Activated naive CD4-positive, alpha-beta T cell treated with anti-CD3 and anti-CD28 coated beads, Interleukin-2, amount 10 ng/mL, durations not matched to agents 7 days and 5 days (primary cell): ENCODE data around the gene SSC5D.

ENCODE experiments used
- CTCF ChIA-PET: fragments of 350-600 bp; sonication (Branson Sonifier 250); formaldehyde crosslinking; loops from one replicate; lab custom pipeline; 2021; ENCODE audit warnings: antibody characterized with exemption; lab: Charles Lee
- DNase-seq: peaks from one replicate; pipeline ENCODE4 v3.0.0-alpha.2; 2020
- H3K27ac Mint-ChIP-seq: one replicate; pipeline ENCODE4 v1.8.0; 2021; ENCODE audit warnings: mild to moderate bottlenecking, moderate library complexity, mixed read lengths
- H3K27me3 Mint-ChIP-seq: one replicate; pipeline ENCODE4 v1.8.0; 2021; ENCODE audit warnings: mild to moderate bottlenecking, mixed read lengths
- H3K36me3 Mint-ChIP-seq: one replicate; pipeline ENCODE4 v1.8.0; 2021; ENCODE audit warnings: mixed read lengths
- H3K4me1 Mint-ChIP-seq: one replicate; pipeline ENCODE4 v1.8.0; 2021; ENCODE audit warnings: mixed read lengths
- H3K4me3 Mint-ChIP-seq: one replicate; pipeline ENCODE4 v1.8.0; 2021; ENCODE audit warnings: mild to moderate bottlenecking, moderate library complexity, mixed read lengths
- H3K9me3 Mint-ChIP-seq: one replicate; pipeline ENCODE4 v1.8.0; 2021; ENCODE audit warnings: mixed read lengths

SSC5D gene

GRCh38 chr19:55566823-55567222 lies 78.6 kb downstream of the SSC5D start:
- CTCF ChIA-PET = no interaction called here

GRCh38 chr19:55567708-55568328 lies 79.6 kb downstream of the SSC5D start:
- Mint-ChIP-seq H3K4me3 (no peak overlapping the region), H3K27ac (no peak overlapping the region), H3K36me3 (no peaks in the 10 kb centered on the region), H3K9me3 (no peaks in the 10 kb centered on the region), H3K27me3 (peaks cover 16% of the 10 kb centered on the region), H3K4me1 (no peaks in the 10 kb centered on the region)
- CTCF ChIA-PET = no interaction called here
- DNase-seq = no peak

More at GRCh38 chr19:55566823-55567222, 78.6 kb downstream of the SSC5D start:
- Mint-ChIP-seq H3K27me3 (peaks cover 11% of the 10 kb centered on the region), H3K4me3 (no peak overlapping the region), H3K9me3 (no peaks in the 10 kb centered on the region), H3K4me1 (no peaks in the 10 kb centered on the region), H3K36me3 (no peaks in the 10 kb centered on the region), H3K27ac (no peak overlapping the region)
- no peak for DNase-seq
